GM04504 (cell line): ENCODE data around the gene IL22.
A peak's percentile ranks its signal among the peaks of the same experiment; 100 is the strongest.

ENCODE experiments used
- DNase-seq: peaks from one replicate; pipeline ENCODE4 v3.0.0-alpha.2; 2012; ENCODE audit warnings: low read depth

The IL22 gene

DNA sequence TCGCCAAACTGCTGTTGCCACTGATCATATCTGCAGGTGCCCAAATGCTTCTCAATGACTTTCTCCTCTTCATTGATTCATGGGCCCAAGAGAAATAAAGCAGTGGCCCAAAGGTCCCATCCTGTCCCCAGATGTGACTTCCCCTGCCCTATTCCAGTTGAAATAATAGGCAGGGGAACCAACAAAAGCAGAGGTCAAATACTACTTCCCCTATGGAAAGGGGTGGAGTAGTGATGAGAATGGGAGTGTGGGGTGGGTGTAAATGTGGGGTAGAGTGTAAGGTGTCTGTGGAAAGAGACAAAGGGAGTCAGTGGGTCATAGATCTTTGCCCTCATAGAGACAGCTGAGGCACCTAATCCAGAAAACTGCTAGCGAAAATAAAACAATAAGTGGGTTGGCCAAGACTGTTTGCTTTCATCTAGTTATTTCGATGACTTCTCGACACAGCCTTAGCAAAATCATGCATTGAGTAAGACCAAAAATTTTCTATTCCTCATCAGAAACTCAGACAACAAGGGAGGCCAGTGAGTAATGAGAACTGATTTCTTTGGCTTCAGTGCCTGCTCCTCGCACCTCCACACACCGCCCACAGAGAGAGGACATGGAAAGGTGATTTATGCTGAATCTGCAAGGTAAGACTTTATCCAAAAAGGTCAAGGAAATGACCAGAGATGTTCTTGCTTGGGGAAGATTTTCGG, 10.9 kb upstream of the IL22 start:
- DNase-seq = no peak

DNA sequence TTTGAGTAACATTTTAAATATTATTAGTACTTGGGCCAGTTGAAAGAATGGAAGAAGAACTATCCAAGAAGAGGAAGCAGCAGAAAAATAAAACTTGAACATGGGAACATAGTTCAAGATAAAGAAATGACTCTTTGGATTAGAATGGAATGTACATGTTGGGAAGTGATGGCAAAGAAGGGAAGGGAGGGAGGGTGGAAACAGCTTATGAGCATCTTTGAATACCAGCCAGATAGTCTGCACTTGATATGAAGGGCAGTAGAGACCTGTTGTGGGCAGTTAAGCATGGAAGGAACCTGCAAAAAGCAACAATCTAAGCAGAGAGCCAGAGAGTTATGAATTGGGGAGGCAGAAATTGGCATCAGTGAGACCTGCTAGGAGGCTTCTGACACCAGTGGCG, 10.0 kb upstream of the IL22 start:
- no peak for DNase-seq

DNA sequence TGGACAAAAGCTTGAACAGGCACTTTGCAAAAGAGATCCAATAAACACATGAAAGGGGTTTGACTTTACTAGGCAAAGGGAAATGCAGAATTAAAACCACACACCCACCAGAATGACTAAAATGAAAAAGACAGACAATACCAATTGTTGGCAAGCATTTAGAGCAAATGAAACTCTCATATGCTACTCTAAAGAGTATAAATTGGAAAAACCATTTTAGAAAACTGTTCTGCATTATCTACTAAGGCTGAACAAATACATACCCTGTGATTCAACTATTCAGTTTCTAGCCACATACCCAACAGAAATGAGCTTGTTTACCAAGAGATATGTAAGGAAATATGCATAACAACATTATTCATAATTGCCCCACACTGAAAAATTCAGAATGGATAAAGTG, 8.5 kb upstream of the IL22 start:
- DNase-seq = no peak

DNA sequence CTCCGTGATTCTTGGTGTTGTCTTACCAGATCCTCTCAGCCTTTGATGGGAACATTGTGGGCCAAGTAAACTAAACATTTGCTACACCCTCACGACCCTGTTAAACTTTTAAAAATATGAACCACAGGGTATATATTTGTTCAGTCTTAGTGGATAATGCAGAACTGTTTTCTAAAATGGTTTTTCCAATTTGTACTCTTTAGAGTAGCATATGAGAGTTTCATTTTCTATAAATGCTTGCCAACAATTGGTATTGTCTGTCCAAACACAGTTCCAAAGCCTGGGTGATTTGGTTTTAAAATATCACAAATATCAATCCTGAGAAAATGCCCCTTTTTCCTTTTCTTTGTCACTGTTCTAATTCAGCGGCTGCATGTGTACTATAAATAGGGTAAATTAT, 6.7 kb upstream of the IL22 start:
- no peak for DNase-seq

DNA sequence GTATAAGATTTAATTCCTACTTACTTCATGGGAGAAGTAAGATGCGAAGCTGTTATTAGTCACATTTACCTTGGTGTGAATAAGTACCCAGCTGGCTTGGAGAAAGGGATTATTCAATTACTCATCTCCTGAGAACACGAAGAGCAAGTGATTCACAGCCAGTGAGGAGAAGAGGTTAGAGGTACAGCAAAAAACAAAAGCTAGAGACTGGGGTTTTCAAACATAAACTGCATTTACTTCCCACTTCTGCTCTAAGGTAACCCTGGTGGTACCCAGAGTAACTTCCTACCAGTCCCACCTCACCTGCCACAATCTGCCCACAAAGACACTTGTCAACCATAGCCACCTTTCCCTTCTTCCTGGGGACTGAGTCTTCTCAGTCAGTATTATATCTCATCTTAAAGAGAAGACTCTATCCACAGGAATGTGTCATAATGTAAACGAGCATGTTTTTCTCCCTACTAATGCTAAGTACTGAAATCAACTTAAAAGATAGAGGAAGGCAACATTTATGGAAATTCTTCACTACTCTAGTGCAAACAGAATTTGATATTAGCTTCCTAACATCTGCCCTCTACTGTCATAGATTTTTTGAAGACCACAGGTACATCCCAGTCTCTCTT, 6.0 kb upstream of the IL22 start:
- DNase-seq = peak; percentile 32

DNA sequence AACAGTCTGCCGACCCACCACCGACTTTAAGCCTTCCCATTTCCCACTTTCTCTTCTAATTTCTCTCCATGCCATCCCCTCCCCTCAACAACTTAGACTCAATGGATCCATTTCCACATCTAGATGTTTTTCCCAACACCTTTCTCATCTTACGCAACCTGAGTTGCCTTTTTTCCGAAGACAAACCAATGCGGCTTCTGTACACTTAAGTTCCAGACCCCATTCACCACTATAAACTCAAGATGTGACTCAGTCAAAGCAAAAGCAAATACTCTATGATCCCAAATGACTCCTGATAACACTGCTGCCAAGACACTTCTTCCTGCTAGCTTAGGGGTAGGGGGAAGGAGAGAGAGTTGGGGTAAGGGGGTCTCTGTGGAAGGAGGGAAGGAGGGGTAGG, 1.3 kb downstream of the IL22 start:
- DNase-seq = no peak

DNA sequence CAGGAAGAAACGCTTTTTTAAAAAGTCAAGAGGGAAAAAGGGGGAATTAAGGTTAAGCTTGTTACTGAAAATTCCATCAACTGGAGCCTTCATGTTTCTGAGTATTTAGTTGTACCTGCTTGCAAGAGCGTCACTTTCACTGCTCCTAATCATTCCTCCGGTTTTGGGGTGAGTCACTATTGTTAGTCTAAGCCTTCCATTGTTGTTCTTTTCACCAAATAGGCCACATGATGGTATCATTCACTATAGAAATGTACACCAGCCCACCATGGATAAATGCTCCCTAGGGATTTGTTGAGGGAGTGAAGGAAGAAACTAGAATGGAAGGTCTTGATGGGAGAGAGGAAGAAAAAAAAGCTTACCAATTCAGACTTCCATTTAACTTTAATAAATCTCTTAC, 3.0 kb downstream of the IL22 start:
- no peak for DNase-seq

DNA sequence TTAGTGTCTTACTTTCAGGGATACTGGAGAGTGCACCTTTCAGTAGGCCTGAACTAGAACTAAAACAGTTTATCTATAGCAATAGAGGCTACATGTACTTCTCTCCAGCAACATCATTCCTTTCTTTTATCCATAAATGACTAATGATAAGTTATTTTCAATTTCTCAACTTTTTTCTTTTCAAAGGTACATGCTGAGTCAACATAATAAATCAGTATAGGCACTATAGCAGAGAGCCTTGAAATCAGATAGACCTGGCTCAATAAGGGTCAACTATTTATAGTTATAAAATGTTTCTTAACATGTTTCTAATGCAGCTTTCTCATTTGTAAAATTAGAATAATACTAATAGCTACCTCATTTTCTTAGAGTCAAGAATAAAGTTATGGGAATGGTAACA, 5.6 kb downstream of the IL22 start:
- DNase-seq = no peak

DNA sequence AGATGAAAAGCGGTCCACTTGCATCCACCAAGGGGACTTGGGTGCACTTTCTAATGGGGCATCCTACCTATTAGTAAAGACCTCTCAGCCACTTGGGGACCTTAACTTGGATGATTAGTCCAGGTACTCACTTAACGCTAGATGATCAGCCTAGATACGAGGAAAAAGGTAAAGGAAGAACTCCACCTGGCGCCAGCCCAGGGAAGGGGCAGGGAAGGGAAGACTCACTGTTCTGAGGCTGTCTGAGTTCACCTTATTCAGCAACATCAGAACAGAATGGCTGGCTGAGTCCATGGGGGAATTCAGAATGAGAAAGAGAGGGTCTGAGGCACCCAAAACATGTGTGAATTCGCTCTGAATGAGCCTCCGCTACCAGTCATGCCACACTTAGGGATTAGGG, 7.1 kb downstream of the IL22 start:
- no peak for DNase-seq

DNA sequence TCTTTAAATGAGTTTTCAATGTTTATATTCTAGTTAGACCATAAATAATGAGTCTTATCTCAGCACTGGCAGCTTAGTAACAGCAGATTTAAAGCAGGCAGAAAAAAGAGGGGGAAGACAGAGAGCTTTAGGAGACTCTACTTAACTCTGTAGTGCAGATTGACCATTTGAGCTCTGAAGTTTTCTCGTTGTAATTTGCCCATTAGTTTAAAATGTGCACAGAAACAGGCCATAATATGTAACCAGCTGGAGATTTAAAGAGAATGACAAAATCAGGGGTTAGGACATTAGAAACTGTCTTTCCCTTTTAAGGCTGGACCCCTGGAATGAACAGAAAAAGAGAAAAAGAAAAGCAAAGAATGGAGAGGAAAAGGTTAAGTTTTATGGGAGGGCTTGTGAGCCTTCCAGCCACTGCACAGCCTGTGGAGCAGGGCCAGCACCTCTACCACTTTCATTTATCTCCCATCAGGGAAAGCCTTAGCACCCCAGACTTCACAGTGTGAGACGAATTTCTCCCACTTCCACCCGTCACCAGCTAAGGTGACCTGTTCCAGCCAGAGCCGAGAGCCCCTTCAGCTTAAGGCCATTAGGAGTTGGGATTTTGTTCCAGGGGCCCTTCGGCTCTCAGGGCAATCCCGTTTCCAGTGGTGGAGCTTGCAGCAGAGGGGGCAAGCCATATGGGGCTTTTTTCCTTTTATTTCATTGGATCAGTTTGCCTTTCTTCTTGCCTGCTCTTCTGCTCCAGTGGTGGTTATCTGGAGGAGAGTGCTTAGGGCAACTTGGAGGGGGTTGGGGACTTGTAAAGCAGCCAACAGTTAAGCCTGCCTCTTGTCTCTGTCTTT, 8.0 kb downstream of the IL22 start:
- no peak for DNase-seq

DNA sequence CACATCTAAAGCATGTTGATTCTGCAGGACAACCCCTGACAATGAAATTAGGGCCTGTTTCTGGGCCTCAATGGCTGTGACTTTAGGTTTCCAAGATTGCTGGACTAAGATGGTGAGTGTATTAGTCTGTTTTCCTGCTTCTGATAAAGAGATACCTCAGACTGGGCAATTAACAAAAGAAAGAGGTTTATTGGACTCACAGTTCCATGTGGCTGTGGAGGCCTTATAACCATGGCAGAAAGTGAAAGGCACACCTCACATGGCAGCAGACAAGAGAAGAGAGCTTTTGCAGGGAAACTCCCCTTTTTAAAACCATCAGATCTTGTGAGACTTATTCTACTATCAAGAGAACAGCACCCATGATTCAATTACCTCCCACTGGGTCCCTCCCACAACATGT, 10.6 kb downstream of the IL22 start:
- DNase-seq = no peak

DNA sequence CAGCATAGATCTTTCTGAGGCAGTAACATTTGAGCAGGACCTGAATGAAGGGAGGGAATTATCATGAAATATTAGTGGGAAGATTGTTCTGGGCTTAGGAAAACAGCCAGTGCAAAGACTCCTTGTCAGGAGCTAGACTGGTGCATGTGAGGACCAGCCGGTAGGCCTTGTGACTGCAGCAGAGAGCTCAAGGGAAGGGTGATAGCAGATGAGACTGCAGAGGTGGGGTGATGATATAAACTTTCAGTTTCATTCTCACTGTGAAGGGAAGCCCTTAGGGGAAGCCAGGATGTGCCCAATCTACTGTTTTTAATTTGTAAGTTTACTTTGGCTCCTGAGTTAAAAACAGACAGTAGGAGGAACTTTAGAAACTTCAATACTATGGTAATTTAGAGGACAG, 12.4 kb downstream of the IL22 start:
- no peak for DNase-seq

DNA sequence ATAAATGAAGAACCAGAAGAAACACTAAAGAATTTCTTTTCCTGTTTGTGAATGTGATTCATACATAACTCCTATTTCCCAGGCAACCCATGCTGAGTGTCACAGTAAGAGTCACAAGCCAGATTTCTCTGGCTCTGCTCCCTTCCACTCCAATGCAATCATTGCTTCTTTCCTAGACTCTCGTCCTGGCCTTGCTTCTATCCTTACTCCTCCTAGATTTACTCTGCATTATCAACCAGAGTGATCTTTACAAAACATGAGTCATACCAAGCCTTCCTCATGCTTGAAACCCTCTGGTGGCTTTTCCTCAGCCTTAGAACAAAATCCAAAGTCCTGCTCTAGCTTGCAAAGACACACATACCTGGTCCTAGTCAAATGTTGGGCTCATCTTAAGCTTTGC, 13.3 kb downstream of the IL22 start:
- DNase-seq = peak; percentile 78

DNA sequence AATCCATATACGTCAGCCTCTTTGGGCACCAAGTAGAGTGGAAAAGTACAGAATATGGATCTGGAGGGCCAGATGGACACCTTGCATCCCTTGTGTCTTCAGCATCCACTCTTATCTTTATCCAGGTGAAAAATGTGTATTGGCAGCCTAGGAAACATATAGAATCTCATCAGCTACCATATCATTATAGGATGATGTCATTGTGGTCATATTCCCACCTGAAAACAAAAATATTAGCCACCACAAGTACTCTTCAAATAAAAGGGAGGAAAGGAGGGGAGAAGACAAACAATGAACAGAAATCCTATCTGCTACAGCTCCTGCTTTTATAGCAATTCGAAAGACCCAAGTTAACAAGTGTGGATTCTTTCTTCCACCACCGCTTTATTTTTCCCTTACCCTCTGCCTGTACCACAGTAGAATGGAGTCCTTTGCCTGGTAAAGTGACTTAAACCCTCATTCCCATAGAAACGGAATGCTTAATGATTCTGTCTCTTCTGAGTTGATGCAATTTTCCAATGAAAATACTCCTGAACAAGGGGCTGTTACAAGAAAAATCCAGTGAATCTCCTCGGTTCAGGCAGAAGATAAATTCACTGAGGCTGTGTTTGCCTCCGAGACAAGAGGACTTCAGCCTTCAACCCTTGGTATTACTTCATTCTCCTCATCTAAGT, 14.0 kb downstream of the IL22 start:
- no peak for DNase-seq

DNA sequence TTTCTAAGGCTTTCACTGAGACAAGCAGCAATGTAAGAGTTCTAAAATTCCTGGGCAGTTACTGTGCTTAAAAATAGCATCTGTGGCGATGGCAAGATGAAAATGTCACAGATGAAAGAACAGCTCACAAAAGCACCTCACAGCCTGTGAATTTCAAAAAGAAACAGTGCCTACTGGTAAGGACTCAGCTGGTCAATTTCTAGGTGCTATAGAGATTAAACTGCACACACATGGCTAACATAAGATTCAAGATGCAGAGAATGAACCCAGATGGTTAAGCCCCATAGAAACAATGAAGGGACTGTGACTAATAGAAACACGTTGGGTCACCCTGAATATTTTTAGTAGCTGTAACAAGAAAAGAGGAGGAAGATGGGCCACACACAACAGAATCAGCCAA, 15.8 kb downstream of the IL22 start:
- no peak for DNase-seq

DNA sequence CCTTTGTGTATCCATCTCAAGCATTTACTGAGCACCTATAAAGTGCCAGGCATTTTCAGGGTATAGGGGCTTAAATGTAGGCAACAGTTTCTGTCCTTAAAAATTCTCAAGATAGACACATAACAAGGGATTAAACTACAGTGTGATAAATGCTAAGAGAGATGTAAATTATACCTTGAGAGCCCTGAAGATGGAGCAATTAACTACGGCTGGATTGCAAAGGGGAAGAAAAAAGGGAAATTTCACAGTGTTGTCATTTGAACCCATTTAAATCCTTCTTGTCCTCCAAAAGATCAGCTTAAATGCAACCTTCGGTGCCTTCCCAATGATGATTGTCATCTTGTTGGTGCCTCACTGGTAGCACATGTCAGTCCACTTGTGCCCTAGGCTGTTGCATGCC, 16.3 kb downstream of the IL22 start:
- DNase-seq = no peak

DNA sequence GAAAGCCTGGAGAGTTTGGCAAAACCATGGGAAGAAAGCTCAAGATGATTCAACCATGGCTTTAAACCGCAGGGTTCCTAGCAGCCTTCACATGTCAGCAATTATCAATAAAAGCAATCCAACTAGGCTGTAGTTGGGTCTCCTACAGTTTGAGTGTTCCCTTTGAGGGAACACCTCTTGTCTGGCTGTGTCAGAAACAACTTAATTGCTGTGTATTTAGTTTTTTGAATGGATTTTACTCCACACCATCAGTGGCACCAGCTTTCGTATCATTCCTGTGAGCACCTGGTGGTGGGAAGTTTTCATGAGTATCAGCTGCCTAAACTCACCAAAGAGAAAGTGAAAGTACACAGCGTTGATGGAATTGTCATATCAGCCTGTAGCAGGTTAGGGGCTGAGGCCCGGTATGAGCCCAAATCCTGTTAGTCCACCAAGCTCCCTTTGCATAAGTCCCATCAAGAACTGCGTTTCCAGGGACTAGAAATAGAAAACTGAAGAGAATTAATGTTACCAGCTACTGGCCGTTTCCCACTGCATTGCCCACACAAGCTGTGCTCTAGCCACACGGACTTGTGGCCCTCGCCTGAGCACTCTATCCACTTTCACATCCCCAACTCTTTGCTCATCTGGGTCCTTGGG, 16.9 kb downstream of the IL22 start:
- DNase-seq = no peak

DNA sequence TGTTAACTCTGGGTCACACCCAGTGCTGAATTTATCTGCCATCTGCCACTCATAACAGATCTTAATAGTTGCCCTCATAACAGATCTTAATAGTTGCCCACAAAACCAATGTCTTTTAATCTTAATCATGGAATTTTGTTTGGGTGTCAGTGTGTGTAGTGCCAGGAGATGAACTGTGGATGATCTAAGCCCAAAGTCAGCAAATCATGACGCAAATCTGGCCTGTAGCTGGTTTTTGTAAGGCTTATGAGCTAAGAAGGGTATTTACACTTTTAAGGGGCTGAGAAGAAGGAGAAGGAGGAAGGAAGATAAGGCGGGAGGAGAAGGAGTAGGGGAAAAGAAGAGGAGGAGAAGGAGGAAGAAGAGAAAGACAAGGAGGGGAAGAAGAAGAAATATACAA, 17.8 kb downstream of the IL22 start:
- no peak for DNase-seq

DNA sequence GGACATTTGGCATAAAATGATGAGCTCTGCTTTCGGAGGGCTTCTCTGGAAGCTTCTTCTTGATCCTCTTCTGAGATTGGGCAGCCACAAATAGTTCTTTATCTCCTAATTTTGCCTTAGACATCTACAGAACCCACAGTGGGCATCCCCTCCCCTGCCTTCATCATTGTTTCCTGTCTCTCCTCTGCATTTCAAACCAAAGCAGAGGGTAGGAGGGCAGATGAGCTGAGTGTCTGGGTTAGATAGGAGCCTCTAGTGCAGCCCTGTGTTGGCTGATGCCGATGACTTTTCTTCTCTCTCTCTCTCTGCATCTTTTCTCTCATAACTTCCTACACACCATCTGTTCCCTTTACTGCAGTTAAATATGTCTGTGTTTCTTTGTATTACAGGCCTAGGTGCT, 19.3 kb downstream of the IL22 start:
- no peak for DNase-seq

DNA sequence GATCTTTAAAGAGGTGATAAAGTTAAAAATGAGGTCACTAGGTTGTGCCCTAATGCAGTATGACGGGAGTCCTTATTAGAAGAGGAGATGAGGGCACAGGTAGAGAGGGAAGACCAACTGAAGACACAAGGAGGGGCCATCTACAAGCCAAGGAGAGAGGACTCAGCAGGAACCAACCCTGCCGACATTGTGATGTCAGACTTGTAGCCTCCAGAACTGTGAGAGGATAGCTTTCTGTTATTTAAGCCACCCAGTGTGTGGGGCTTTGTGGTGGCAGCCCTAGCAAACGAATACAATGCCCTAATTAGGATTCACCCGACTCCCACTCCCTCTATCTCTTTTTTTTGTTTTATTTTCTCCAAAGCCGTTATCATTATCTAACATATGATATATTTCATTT, 19.9 kb downstream of the IL22 start:
- no peak for DNase-seq

DNA sequence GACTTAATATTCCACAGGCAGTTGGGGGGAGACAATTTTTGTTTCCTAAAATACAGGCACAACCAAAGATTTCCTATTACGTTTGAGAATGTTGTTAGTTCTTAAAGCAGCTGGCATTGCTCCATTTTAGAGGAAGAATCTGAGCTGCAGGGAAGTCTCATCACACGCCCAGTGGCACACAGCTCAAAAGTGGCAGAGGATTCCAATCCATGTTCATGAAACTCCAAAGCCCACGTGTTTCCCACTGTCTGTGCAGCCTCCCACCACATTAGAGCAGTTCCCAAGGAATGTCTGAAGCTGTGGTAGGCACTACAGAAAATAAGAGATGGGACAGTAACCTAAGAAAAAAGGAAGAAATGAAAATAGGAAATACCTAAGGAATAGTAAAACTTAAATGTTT, 21.7 kb downstream of the IL22 start:
- DNase-seq = no peak

DNA sequence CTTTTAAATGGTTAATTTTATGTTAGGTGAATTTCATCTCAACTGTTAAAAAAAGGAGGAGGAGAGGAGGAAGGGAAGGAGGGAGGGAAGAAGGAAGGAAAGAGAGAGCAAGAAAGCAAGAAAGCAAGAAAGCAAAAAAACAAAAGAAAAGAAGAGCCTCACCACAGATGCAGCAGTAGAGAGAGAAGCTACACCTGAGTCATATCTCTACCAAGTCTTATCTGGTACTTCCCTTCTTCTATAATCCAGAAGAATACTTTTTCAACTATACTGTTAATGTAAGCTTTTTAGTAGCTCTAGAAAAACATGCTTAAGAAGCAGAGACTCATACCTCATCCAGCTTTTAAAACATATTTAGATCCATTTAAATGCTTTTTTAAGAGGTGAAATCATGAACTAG, 22.2 kb downstream of the IL22 start:
- no peak for DNase-seq
